ENCODE data around the gene ULK1. TPM values are rescaled to one million over a fixed set of nuclear protein-coding genes. Genes with fewer than 3 reads are reported as not detected.

ULK1 gene
- total RNA-seq, 1 donor from 2014 or later = 7.8 TPM

Small RNA genes within 50 kb of the gene (small RNA-seq; reads per million reads assigned to genes)
- gene AC131009.3 = not detected

Other genes with a start within 250 kb of the ULK1 start
- 26.4 TPM for gene SFSWAP, start 183.5 kb upstream of the ULK1 start, total RNA-seq
- gene MMP17, start 66.2 kb upstream of the ULK1 start, total RNA-seq = 25.9 TPM
- 5.6 TPM for gene PUS1, start 34.7 kb downstream of the ULK1 start, total RNA-seq
- gene EP400, start 55.3 kb downstream of the ULK1 start, total RNA-seq = 11.7 TPM
- gene DDX51, start 249.7 kb downstream of the ULK1 start, total RNA-seq = 7.6 TPM
- gene NOC4L, start 249.8 kb downstream of the ULK1 start, total RNA-seq = 6.2 TPM

Measured in occipital lobe (tissue), 2 donors.